ENCODE measurements around the gene EAF2.
"Not testable (repeated sequence)": the region's sequence is repeated elsewhere in the genome, so short reads cannot be mapped to it uniquely, and the experiment has no call there.

Gene EAF2

DNA sequence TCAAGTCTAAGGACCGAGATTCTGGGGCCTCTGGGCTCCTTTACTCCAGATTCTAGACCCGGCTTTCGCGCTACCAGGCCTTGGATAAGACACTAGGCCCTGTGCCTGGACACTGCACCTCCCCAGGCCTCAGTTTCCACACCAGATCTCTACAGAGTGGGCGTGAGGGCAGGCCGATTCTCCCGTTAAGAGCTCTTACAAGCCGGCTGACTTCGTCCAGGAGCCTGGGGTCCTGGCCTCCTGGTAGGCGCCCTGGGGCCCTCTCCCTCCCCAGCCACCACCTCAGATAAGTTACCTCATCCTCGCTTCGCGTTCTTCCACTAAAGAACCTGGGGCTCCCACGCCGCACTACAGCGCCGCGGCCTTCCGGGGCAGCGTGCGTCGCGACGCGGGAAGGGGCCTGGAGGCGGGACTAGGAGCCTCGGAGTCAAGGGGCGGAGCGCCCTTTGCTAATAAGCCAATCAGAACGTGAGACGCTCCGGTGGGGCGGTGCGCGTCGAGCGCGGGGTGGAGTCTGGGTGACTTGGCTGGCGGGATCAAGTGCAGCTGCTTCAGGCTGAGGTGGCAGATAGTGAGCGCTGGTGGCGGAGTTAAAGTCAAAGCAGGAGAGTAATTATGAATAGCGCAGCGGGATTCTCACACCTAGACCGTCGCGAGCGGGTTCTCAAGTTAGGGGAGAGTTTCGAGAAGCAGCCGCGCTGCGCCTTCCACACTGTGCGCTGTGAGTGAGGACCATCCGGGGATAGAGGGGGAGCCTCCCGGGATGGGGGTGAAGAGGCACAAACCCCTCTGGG lies at the start of gene EAF2, which contains the start of gene IQCB1:
EAF2 (plus strand) TSS at position 539 of the 794 bp plus-strand sequence; CDS start at position 616, 77 bp downstream.
IQCB1 (minus strand) TSS at position 390 of the 794 bp plus-strand sequence. CDS start 6,100 bp downstream, outside the sequence.
- DNase-seq (ENCODE audit: low read depth in 2 of 2) = peak; percentile 88 to 90

DNA sequence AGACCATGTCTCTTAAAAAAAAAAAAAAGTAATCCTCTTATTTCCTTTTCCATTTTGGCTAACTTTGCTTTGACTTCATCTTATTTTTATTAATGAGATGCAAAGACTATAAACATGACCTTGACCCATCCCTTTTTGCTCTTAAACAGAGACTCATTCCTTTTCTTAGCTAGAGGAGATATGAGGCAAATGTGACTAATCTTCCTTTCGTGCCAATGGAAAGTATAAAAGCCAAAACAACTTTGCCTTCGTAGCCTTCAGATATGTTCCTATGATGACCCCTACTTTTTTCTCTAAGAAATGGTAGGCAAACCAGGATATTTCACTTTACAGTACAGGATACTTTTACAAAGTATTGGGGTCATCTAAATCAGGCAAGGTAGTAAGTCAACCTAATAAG lies 48.5 kb upstream of the EAF2 start:
- DNase-seq (ENCODE audit: low read depth in 2 of 2) = no peak

DNA sequence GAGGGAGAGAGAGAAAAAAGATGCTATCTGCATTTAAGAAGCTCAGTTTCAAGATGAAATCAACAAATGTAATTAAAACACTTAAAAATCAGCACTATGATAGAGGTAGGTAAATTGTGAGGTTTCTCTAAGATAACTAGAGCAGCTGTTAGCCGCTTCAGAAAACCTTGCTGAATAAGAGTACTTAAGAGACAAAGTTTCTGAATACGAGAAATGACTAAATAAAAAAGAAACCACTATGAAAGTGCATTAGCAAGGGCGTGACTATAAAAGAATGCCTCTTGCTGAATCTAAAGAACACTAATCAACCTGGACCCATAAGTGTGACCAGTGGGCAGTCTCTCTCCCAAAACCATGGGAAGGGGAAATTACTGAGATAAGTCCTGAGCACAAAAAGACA lies 41.9 kb upstream of the EAF2 start:
- no peak for DNase-seq (ENCODE audit: low read depth in 2 of 2)

DNA sequence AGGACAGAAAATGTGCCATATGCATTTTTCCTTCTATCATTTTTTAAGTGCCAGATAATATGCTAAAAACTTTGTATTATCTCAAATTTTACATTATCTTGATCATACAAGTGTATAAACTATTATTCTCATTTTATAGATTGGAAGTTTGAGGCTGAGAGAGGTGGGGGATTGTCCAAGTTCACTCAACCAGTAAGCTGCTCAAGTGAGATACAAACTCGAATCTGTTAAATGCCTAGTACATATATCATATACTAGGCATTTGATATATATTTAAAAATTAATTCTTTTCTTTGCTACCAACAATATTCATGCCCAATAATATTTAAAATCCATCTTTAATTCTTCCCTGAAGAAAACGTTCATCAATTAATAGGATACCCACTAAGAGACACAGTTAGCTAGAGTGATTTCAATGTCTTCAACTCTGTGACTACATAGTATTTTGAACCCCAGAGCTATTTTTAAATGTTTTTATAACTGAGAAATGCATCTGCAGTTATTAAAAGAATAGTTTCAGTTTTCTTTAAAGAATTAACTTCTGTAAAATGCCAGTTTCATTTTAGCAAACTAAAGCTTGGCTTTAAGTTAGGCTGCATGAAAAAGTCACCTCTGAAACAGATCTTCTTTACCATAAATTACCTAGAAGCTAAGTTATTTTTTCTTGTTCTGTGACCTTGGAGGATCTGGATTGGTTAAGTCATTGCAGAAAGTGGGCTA lies 40.6 kb upstream of the EAF2 start:
- no peak for DNase-seq (ENCODE audit: low read depth in 2 of 2)

DNA sequence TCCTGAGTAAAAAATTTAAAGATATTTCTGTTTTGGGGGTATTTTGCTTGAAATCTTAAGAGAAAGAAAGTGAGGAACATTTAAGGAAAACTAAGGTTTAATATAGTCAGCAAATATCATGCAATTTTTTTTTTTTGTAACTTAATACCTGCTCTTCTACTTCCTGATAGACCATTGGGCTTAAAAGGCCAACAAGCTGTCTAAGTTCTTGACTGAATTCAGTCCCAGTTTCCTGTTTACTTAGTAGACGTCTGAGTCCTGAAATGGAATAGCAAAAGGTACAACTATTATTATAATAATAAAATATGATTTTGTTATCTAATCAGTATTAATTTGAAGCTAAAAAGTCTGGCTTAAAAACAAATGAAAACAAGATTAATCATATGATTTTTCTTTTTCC lies 38.0 kb upstream of the EAF2 start:
- no peak for DNase-seq (ENCODE audit: low read depth in 2 of 2)

DNA sequence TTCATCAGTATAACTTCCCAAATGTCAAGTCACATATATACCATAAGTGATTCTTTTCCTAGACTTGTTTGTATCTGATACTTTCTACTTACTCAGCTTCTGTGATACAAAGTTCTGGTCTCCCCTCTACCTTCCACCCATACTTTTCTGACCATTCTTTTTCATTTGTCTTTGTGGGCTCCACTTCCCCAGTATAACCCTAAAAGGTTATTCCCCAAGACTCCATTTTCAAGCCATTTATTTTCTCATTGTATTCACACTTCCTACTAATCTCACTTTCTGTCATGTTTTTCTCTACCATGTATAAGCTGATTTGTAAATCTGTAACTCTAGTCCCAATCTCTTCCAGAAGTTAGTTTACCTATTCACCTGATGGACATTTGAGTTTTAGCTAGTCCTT lies 34.1 kb upstream of the EAF2 start:
- DNase-seq (ENCODE audit: low read depth in 2 of 2) = no peak

DNA sequence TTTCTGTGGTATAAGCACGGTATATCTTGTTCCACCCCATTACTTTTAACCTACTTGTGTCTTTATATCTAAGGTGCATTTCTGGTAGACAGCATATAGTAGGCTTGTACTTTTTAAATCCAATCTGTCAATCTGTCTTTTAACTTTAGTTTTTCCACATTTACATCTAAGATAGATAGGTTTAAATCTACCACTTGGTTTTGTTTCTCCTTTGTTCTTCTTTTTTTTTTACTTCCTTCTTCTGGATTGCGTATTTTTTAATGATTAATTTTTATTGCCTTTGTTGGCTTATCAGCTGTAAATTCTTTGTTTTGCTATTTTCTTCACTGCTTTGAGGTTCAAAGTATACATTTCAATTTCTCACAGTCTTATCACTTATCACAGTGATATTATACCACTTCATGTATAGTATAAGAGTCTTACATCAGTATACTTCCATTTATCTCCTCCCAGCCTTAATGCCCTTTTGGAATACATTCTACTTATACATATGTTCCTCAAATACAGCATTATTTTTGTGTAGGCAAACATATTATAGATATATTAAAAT lies 31.2 kb upstream of the EAF2 start:
- DNase-seq (ENCODE audit: low read depth in 2 of 2) = no peak

DNA sequence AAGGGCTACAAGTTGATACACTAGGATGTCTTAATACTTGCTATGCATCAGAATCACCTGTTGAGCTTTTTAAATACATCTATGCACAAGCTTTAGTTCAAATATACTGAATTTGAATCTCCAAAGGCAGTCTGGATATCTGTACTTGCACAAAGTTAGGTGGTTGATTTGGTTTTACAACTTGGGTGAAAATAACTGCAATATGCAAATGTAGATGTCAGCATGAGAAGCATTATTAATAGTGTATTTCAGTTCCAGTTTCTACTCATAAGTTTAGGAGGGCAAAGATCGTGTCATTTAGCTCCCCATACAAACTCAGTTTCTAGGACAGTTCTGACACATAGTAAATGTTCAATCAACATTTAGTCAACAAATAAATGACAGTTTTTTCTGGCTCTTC lies 25.8 kb upstream of the EAF2 start:
- no peak for DNase-seq (ENCODE audit: low read depth in 2 of 2)

DNA sequence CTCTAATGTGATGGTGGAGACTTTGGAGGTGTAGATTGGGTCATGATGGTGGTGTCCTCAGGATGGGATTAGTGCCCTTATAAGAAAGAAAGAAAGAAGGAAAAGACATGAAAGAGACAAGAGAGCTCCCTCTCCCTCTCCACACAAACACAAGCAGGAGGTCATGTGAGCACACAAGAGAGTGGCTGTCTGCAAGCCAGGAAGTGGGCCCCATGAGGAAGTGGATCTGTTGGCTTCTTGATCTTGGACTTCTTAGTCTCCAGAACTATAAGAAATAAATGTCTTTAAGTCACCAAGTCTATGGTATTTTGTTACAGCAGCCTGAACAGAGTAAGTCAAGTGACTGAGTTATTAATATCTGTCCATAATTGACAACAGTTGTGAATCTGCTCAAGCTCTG lies 17.3 kb upstream of the EAF2 start:
- no peak for DNase-seq (ENCODE audit: low read depth in 2 of 2)

DNA sequence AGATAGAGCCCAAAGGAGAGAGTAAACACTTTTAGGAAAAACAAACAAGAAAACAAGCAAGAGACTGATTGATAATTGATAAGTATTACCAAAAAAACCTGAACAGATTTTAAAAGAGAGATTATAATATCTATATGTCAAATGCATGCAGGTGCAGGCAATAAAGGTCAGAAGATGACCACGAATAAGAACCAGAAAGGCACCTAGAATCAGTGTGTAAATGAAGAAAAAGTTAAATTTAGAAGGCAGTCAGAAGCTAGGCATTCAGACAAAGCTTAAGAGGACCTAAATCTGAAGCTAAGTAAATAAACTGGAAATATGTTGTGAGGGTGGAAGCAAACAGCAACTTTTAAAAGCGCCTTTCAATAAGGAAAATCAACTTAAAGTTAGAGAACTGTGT lies 16.4 kb upstream of the EAF2 start:
- DNase-seq (ENCODE audit: low read depth in 2 of 2) = no peak

DNA sequence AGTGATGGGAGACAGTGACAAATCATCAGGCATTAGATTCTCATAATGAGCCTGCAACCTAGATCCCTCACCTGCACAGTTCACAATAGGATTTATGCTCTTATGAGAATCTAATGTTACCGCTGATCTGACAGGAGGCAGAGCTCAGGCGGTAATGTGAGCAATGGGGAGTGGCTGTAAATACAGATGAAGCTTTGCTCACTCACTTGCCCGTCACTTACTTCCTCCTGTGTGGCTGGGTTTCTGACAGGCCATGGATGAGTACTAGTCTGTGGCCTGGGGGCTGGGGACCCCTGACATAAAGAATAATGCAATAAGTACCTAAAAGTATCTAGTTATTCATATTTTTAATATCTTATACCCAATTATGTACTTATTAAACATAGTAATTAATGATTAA lies 15.8 kb upstream of the EAF2 start:
- DNase-seq (ENCODE audit: low read depth in 2 of 2) = no peak

DNA sequence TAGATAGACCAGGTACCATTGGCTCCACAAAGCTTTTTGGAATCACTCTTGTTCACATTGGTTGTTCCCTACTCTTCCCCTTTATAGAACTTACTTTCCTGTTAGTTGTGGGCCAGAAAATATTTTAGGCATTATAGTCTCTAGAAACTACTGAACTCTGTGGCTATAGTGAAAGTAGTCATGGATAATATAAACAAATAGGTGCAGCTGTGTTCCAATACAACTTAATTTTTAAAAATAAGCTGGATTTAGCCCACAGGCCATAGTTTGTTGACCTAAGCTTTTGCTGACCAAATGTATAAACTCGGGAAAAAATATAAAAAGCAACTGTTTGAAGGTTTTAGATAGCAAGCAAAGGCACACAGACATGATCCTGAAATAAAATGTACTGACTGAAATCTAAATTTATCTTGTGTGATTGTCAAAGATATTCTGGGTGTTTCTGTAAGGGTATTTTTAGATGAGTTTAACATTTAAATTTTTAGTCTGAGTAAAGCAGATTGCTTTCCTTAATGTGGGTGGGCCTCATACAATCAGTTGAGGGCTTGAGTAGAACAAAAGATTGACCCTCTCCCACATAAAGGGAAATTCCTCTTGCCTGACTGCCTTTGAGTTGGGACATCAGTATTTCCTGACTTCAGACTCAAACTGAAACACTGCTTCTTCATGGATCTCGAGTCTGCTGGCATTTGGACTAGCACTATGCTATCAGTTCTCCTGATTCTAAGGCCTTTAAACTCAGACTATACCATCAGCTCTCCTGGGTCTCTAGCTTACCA lies 13.4 kb upstream of the EAF2 start:
- DNase-seq (ENCODE audit: low read depth in 2 of 2) = no peak

DNA sequence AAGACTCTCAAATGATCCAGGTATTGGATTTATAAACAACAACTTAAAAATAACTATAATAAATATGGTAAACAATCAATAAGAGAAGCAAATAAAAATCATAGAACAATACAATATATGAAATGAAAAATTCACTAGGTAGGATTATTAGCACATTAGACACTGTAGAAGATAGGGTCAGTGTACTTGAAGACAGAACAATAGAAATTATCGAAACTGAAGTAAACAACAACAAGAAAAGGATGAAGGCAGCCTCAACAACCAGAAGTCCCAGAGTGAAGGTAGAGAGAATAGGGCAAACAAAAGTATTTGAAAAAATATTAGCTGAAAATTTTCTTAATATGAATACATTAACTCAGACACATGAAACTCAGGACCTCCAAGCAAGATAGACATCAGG lies 12.0 kb upstream of the EAF2 start:
- DNase-seq (ENCODE audit: low read depth in 2 of 2) = no peak

DNA sequence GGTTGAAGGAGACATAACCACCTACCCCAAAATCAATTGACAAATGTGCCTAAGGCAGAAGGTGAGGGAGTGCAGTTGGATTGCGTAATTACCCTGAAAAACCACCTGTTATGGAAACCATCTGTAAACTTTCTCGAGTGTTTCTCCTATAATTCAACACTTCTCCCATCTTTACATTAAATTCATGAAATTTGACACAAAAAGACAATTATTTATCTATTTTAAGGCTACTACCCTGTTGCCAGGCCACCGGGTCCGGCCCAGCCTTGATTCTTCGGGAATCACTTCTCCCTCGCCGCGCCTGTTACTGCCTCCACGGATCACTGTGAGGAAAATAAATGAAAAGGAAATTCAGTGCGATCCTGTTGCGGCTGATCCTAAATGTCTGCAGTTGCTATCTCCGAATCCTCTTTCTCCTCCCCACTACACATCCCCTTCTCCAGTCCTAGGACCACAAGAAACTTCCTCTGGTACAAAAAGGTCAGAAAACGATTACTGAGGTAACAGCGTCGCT lies 795 bp upstream of the EAF2 start:
- DNase-seq (ENCODE audit: low read depth in 2 of 2) = no peak

DNA sequence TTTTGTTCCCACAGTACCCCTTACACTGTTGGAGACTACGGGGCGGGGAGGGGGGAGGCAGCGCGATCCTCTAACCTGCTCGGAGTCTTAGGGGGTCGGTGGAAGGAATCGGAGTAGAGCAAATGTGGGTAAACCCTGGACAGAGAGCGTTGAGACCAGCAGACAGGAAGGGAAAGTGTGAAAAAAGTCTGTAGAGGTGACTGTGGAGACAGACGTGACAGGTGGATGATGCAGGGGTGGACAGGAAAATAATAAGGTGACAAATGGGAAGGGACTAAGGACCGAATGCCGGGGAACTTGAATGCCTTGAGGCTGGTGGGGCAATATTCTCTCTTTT lies 424 bp downstream of the EAF2 start:
- no peak for DNase-seq (ENCODE audit: low read depth in 2 of 2)

DNA sequence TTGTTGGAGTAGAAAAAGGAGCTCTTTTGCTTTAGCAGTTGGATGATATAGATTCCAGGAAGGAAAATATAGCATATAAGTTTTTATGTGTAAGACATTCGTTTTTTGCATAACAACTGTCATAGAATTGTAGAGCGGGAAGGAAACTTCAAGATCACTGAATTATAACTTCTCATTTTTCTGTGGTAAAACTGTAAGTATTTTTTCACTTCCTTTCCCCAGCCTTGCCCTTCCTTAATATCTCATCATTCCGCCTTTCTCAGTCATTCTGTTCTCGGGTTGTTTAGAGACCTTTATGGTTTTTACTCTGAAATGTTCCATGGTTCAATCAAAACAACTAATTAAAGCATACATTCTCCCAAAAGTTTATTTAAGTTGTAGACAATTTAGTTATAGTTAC lies 1.1 kb downstream of the EAF2 start:
- no peak for DNase-seq (ENCODE audit: low read depth in 2 of 2)

DNA sequence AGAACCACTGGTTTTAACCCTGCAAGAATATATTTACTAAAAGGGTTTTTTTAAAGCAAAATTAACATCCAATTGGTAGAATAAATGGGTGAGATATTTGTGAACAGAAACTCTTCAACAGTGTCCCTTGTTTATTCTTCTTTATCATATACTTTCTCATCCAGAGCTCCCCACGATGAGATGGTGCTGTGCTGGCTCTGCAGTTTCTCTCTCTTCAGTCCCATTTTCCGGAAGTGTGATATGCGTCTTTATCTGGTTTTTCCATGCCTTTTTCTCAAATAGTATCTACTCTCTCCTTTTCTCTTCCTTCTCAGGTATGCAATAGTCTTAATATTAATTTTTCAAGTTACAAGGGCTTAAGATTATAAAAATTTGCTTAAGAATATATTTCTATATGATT lies 1.5 kb downstream of the EAF2 start:
- no peak for DNase-seq (ENCODE audit: low read depth in 2 of 2)

DNA sequence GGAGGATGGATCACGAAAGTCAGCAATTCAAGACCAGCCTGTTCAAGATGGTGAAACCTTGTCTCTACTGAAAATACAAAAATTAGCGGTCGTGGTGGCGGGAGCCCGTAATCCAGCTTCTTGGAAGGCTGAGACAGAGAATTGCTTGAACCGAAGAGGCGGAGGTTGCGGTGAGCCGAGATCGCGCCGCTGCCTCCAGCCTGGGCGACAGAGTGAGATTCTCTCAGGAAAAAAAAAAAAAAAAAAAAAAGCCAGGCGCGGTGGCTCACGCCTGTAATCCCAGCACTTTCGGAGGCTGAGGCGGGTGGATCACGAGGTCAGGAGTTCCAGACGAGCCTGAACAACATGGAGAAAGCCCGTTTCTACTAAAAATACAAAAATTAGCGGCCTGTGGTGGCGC lies 5.0 kb downstream of the EAF2 start:
- no peak for DNase-seq (ENCODE audit: low read depth in 2 of 2)

DNA sequence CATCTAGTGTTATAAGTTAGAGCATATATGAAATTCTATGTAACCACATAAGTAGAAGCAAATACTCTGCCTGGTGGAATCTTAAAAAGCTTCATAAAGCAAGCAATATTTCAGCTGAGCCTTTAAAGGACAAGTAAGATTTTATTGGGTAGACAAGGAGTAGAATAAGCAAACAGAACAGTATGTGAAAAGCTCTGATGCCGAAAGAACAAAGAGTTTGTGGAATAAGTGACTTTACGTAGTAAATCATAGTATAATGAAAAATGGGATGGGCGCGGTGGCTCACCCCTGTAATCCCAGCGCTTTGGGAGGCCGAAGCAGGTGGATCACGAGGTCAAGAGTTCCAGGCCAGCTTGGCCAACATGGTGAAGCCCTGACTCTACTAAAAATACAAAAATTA lies 9.9 kb downstream of the EAF2 start:
- no peak for DNase-seq (ENCODE audit: low read depth in 2 of 2)

DNA sequence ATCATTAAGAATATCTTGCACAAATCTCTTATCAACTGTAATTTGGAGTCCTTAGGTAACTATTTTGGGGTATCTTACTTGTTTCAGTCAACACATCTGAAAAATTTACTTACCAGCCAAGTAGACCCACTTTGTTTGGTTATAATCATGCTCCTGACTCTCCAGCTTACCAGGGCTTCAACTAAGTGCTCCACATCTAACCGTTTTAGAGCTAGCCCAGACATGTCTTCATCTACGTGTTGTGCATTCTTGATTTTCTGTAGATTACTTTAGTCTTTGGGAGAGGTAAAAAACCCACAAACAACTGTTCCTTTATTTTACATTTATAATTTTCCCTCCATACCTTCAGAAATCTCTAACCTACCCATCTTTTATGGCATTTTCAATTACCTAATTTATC lies 17.2 kb downstream of the EAF2 start:
- DNase-seq (ENCODE audit: low read depth in 2 of 2) = no peak

DNA sequence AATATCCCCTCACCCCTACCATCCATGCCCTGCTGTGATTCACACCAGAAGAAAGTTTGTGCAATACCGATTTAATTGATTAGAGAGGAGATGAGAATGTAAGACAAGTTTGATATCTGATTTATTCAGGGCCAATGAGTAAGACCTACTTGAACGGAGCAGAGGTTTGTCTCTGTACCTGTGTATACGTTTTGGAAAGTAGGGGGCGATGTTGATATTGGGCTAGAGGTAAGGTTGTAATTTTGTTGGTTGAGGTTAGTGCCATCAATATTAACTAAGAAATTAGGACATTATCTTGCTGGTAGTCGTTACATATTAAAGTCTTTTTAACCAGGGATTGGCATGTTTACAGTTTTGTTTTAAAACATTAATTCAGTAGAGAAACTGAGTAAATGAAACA lies 20.5 kb downstream of the EAF2 start:
- DNase-seq (ENCODE audit: low read depth in 2 of 2) = no peak

DNA sequence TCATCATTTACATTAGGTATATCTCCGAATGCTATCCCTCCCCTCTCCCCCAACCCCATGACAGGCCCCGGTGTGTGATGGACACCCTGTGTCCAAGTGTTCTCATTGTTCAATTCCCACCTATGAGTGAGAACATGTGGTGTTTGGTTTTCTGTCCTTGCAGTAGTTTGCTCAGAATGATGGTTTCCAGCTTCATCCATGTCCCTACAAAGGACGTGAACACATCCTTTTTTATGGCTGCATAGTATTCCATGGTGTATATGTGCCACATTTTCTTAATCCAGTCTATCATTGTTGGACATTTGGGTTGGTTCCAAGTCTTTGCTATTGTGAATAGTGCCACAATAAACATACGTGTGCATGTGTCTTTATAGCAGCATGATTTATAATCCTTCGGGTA lies 22.8 kb downstream of the EAF2 start:
- DNase-seq (ENCODE audit: low read depth in 2 of 2) = not testable (repeated sequence)
